ENCODE measurements around the gene PLP1. TPM values are rescaled to one million over a fixed set of nuclear protein-coding genes. Genes with fewer than 3 reads are reported as not detected.

Gene PLP1
- total RNA-seq, 2 donors from 2014 or later = 4.0 to 11.2 TPM

DNA sequence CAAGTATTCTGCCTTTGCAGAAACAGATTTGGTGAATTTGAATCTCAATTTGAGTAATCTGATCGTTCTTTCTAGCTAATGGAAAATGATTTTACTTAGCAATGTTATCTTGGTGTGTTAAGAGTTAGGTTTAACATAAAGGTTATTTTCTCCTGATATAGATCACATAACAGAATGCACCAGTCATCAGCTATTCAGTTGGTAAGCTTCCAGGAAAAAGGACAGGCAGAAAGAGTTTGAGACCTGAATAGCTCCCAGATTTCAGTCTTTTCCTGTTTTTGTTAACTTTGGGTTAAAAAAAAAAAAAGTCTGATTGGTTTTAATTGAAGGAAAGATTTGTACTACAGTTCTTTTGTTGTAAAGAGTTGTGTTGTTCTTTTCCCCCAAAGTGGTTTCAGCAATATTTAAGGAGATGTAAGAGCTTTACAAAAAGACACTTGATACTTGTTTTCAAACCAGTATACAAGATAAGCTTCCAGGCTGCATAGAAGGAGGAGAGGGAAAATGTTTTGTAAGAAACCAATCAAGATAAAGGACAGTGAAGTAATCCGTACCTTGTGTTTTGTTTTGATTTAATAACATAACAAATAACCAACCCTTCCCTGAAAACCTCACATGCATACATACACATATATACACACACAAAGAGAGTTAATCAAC lies 15.3 kb downstream of the PLP1 start:
- TF ChIP-seq, protein P1, sequence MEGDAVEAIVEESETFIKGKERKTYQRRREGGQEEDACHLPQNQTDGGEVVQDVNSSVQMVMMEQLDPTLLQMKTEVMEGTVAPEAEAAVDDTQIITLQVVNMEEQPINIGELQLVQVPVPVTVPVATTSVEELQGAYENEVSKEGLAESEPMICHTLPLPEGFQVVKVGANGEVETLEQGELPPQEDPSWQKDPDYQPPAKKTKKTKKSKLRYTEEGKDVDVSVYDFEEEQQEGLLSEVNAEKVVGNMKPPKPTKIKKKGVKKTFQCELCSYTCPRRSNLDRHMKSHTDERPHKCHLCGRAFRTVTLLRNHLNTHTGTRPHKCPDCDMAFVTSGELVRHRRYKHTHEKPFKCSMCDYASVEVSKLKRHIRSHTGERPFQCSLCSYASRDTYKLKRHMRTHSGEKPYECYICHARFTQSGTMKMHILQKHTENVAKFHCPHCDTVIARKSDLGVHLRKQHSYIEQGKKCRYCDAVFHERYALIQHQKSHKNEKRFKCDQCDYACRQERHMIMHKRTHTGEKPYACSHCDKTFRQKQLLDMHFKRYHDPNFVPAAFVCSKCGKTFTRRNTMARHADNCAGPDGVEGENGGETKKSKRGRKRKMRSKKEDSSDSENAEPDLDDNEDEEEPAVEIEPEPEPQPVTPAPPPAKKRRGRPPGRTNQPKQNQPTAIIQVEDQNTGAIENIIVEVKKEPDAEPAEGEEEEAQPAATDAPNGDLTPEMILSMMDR (IDR thresholded peaks at IDR 0.05) = no peak
- DNase-seq = no peak
- Histone ChIP-seq H3K4me3 (no peak overlapping the region), H3K36me3 (no peaks in the 10 kb centered on the region), H3K27me3 (no peaks in the 10 kb centered on the region), H3K9me3 (no peaks in the 10 kb centered on the region), H3K4me1 (no peaks in the 10 kb centered on the region), H3K9ac (ENCODE audit: low read depth in 2 of 2, low read length in 2 of 2) (no peak overlapping the region), H3K27ac (no peak overlapping the region)
- intact Hi-C loops (cut with DNase I) = no loop called here

DNA sequence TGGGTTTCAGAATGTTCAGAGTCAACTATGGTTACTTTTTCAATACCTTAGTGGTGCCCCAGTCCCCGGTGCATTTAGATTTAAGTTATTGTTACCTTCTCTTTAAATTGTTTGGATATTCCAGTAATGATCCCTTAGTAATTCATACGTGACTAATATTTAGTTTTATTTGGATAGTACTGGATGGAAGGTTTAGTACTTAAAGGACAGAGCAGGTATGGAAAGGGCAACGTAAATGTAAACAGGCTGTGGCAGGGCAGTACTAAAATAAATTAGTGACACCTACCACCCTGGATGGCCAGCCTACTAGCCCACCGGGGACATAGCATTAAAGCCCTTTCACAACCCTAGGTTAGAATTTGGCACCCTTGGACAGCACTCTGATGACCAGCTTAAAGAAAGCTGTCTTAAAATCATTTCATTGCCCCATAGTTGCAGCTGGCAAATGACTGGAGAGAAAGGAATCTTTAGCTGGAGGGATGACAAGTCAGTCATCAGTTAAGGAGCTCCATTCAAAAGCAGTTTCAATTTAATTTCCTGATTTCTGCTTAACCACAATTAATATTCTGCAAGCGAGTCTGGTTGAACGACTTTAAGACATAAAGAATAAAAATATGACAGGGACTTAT lies 16.4 kb downstream of the PLP1 start:
- Histone ChIP-seq H3K9ac (ENCODE audit: low read depth in 2 of 2, low read length in 2 of 2) (no peak overlapping the region), H3K36me3 (no peaks in the 10 kb centered on the region), H3K4me1 (no peaks in the 10 kb centered on the region), H3K4me3 (no peak overlapping the region), H3K27me3 (no peaks in the 10 kb centered on the region), H3K9me3 (no peaks in the 10 kb centered on the region), H3K27ac (no peak overlapping the region)
- intact Hi-C loops (cut with DNase I) = no loop called here
- no peak for DNase-seq
- TF ChIP-seq, protein P1 (IDR thresholded peaks at IDR 0.05) = no peak

DNA sequence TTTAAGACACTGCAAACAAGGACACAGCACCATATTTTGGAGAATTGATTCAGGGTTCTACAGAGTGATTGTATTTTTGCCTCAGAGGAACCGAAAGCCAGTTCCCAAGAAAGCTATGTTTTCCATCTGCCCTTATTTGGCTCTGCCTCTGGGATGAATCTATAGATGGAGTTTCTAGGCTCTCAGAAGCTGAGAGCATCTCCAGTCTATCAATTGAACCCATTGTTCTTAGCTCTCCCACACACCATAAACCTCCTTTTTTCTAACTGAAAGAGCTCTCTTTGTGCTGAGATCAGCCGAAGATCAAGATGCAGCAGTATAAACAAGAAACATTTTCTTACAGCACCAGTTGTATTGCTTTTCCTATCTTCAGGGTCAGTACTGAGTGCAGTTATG lies 16.9 kb downstream of the PLP1 start:
- TF ChIP-seq, protein P1 (IDR thresholded peaks at IDR 0.05) = no peak
- Histone ChIP-seq H3K27me3 (no peaks in the 10 kb centered on the region), H3K9ac (ENCODE audit: low read depth in 2 of 2, low read length in 2 of 2) (no peak overlapping the region), H3K36me3 (no peaks in the 10 kb centered on the region), H3K4me3 (no peak overlapping the region), H3K9me3 (no peaks in the 10 kb centered on the region), H3K27ac (no peak overlapping the region), H3K4me1 (no peaks in the 10 kb centered on the region)
- intact Hi-C loops (cut with DNase I) = no loop called here
- no peak for DNase-seq

DNA sequence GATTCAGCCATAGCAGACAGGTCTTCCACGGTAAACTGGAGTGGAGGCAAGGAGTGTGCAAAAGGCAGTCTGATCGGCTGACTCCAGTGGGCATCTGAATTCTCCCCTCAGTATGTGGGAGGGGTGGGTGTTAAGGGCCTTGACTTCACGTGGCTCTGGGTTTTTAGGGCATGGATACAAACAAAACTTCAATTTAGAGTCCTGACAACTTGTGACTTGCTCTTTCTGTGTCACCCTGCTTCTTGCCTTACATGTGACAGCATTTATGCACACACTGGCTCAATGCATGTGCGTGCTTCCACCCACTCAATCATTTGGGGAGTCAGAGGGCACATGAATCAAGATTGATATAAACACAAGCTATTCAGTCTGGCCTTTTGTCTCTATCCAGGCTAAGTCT lies 17.5 kb downstream of the PLP1 start:
- Histone ChIP-seq H3K9ac (ENCODE audit: low read depth in 2 of 2, low read length in 2 of 2) (no peak overlapping the region), H3K27ac (no peak overlapping the region), H3K4me3 (no peak overlapping the region), H3K27me3 (no peaks in the 10 kb centered on the region), H3K9me3 (no peaks in the 10 kb centered on the region), H3K4me1 (no peaks in the 10 kb centered on the region), H3K36me3 (no peaks in the 10 kb centered on the region)
- intact Hi-C loops (cut with DNase I) = no loop called here
- TF ChIP-seq, protein P1 (IDR thresholded peaks at IDR 0.05) = no peak
- DNase-seq = no peak

DNA sequence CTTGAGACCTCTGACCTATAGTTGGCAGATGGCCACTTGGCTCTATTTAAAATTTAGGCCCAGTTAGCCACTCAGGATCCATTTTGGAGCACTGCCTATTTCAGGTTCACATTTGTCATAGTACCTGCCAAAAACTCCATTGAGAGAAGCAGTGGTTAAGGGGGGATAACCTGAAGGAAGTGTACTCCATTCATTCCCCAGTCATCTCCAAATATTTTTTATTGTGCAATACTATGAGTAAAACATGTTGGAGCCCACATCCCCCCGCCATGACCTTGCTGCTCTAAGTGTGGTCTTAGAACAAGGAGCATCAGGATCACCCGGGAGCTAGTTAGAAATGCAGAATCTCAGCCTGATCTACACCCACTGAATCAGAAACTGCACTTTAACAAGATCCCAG lies 21.1 kb downstream of the PLP1 start:
- H3K9me3 ChIP-seq = no peaks in the 10 kb centered on the region

More for the DNA sequence above, 21.1 kb downstream of the PLP1 start:
- no peak overlapping the region for H3K27ac ChIP-seq
- no peaks in the 10 kb centered on the region for H3K27me3 ChIP-seq
- TF ChIP-seq, protein P1 (IDR thresholded peaks at IDR 0.05) = no peak
- H3K4me3 ChIP-seq = no peak overlapping the region
- no peaks in the 10 kb centered on the region for H3K36me3 ChIP-seq
- intact Hi-C loops (cut with DNase I) = no loop called here
- H3K4me1 ChIP-seq = no peaks in the 10 kb centered on the region
- DNase-seq = no peak
- H3K9ac ChIP-seq (ENCODE audit: low read depth in 2 of 2, low read length in 2 of 2) = no peak overlapping the region

Data from colonic mucosa (tissue), 4 donors.